ENCODE measurements around the gene TEX52.
"Not testable (repeated sequence)": the region's sequence is repeated elsewhere in the genome, so short reads cannot be mapped to it uniquely, and the experiment has no call there.

TEX52 gene

GRCh38 chr12:2857021-2857431 lies at the start of gene TEX52:
TSS of gene TEX52 (minus strand) at chr12:2857039. CDS start at chr12:2857026, 13 bp downstream.
- no peak for DNase-seq

GRCh38 chr12:2904260-2904659 lies 47.4 kb upstream of the TEX52 start:
- no peak for DNase-seq

GRCh38 chr12:2902272-2902880 lies 45.5 kb upstream of the TEX52 start:
- no peak for DNase-seq

- DNase-seq, result no peak
Measured at GRCh38 chr12:2900642-2901041, 43.8 kb upstream of the TEX52 start.

- no peak for DNase-seq
Measured at GRCh38 chr12:2897418-2897817, 40.6 kb upstream of the TEX52 start.

- no peak for DNase-seq
Measured at GRCh38 chr12:2895511-2895910, 38.7 kb upstream of the TEX52 start.

GRCh38 chr12:2895051-2895451 lies 38.2 kb upstream of the TEX52 start:
- no peak for DNase-seq

GRCh38 chr12:2893007-2893406 lies 36.2 kb upstream of the TEX52 start:
- DNase-seq, result no peak

GRCh38 chr12:2892246-2892645 lies 35.4 kb upstream of the TEX52 start:
- DNase-seq, result no peak

- peak; percentile 20 for DNase-seq
Measured at GRCh38 chr12:2891240-2892053, 34.6 kb upstream of the TEX52 start.

- peak; percentile 98 for DNase-seq
Measured at GRCh38 chr12:2890388-2891239, 33.8 kb upstream of the TEX52 start, which contains the start of gene TULP3. TSS of gene TULP3 (plus strand) at chr12:2890891. CDS start at chr12:2890948, 57 bp downstream.

GRCh38 chr12:2890001-2890387 lies 33.2 kb upstream of the TEX52 start:
- DNase-seq, result no peak

GRCh38 chr12:2886768-2887450 lies 30.1 kb upstream of the TEX52 start:
- no peak for DNase-seq

GRCh38 chr12:2884810-2885209 lies 28.0 kb upstream of the TEX52 start:
- no peak for DNase-seq

- no peak for DNase-seq
Measured at GRCh38 chr12:2879853-2880252, 23.0 kb upstream of the TEX52 start.

GRCh38 chr12:2877953-2878732 lies 21.3 kb upstream of the TEX52 start:
- no peak for DNase-seq

- DNase-seq, result peak; percentile 79
Measured at GRCh38 chr12:2877047-2877952, 20.5 kb upstream of the TEX52 start, which contains the start of the genes FOXM1 and RHNO1. TSS of gene FOXM1 (minus strand) at chr12:2877174. CDS start at chr12:2874478, 2,696 bp downstream. TSS of gene RHNO1 (plus strand) at chr12:2877223. CDS start at chr12:2885367, 8,144 bp downstream.

- no peak for DNase-seq
Measured at GRCh38 chr12:2876431-2877046, 19.7 kb upstream of the TEX52 start.

GRCh38 chr12:2868986-2869632 lies 12.3 kb upstream of the TEX52 start:
- not testable (repeated sequence) for DNase-seq

GRCh38 chr12:2864198-2864597 lies 7.4 kb upstream of the TEX52 start:
- no peak for DNase-seq
